Inferior parietal cortex (tissue), 1 donor: ENCODE results near the gene XXYLT1.
"Not testable (repeated sequence)": the region's sequence is repeated elsewhere in the genome, so short reads cannot be mapped to it uniquely, and the experiment has no call there.

Experiments used
- DNase-seq: peaks from one replicate; pipeline ENCODE4 v3.0.0-alpha.2; 2016; ENCODE audit errors: extremely low spot score

The XXYLT1 gene

DNA sequence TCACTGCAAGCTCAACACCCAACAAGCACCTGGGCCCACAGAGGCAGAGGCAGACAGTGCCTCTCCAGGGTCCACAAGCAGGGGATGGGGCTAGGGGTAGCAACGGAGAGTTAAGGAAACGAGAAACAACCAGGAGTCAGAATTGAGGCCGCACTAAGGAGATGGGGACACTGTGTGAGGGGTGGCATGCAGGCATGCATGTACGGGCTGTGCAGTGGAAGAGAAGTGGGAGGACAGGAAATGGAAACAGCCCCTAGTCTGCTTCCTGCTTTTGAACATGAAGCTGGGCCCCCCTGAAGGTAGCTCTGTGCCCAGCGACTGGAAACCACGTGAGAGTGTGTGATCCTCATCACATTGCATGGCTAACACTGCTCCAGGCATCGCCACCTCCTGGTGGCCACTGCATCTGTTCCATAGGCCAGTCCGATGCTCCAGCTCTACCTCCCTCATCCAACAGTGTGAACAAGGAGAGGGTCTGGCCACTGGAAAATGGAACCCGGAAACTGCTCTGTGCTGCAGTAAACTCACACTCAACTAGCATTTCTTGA is 44.0 kb downstream of the XXYLT1 start:
- no peak for DNase-seq

DNA sequence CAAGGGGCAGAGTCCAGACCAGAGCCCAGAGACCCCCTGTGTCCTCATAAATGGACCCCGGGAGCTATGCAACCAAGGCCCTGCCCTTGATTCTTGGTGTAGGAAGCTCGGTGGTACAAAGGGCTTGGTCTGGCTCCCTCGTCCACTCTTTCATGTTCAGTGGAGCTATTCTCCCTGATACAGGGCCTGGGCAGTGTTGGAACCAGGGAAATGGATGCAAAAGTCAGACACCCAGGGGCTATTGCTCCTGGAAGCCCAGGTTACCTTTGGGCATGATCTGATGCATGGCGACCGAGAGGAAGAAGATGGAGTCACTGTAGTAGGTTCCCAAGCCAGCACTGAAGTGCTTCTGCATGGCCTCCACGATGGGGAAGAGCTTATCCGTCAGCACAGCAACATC is 44.5 kb downstream of the XXYLT1 start:
- no peak for DNase-seq

- no peak for DNase-seq
These were observed 45.9 kb downstream of the XXYLT1 start for GRCh38 chr3:195224980-195225580.

- no peak for DNase-seq
These were observed 46.6 kb downstream of the XXYLT1 start for GRCh38 chr3:195224156-195224979.

DNA sequence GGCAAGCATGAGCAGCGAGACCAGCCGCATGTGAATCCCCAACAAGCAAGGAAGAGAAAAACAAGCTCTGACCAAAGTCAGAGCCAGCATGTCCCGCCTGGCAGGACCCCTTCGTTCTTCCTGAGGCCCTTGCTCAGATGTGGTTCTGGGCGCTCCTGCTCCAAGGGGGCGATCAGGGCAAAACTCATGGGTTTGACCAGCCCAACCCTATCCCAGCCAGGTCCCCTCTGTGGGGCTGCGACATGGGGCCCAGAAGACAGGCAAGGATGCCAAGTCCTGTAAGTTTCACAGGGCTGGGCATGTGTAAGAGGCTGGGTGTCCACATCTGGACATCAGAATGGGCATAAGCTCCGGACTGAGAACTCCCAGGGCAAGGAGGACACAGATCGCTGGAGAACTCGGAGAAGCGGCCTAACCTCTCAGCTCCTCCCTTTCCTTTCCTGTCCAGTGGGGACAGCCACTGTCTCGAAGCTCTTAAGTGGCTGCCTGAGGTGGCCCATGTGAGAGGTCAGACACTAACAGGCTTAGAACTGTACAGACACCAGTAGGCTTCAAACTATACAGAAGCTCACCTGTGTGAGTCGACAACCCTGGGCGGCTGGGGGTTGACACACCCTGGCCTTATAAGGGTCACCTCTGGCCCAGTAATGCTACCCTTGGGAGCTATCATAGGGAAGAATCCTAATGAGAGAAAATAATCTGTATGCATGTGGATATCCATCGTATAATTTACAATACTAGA is 48.9 kb downstream of the XXYLT1 start:
- no peak for DNase-seq

DNA sequence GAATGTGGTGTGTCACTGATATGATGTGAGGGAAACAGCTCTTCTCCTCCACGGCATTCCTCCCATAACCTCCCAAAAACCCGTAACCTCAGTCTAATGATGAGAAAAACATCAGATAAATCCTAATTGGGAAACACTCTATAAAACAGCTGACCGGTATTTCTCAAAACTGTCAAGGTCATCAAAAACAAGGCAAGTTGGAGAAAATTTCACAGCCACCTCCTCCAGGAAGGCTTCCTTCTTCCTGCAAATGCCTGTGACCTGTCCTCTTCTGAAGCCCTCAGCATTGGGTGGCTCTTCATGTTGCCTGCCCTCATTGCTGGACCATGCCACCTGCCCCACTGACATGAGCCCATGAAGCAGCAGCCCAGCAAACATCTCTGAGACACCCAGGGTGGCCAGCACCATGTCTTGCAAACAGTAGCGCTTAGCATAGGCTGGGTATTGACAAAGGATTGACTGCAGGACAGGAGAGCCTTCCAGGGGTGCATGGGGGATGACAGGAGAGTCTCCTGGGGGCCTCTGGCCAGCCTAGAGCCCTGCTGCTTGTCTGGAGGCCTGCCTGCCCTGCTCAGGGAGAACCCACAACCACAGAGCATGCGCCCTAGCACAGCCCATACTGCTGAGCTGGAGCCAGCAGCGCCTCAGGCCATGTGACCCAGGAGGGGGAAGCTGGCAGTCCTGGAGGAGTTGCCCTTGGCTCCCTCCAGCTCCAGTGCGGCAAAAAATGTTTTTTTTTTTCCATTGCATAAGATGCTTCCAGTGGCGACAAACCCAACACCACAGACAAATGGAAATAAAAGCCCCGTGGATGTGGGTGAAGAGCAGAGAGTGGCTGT is 49.7 kb downstream of the XXYLT1 start:
- no peak for DNase-seq

GRCh38 chr3:195219351-195220230 is 51.4 kb downstream of the XXYLT1 start:
- DNase-seq = no peak

GRCh38 chr3:195218331-195218730 is 52.6 kb downstream of the XXYLT1 start:
- not testable (repeated sequence) for DNase-seq

- not testable (repeated sequence) for DNase-seq
These were observed 55.4 kb downstream of the XXYLT1 start for GRCh38 chr3:195215576-195215975.

- DNase-seq = no peak
These were observed 56.6 kb downstream of the XXYLT1 start for GRCh38 chr3:195214381-195214780.

GRCh38 chr3:195213639-195214315 is 57.2 kb downstream of the XXYLT1 start:
- no peak for DNase-seq

DNA sequence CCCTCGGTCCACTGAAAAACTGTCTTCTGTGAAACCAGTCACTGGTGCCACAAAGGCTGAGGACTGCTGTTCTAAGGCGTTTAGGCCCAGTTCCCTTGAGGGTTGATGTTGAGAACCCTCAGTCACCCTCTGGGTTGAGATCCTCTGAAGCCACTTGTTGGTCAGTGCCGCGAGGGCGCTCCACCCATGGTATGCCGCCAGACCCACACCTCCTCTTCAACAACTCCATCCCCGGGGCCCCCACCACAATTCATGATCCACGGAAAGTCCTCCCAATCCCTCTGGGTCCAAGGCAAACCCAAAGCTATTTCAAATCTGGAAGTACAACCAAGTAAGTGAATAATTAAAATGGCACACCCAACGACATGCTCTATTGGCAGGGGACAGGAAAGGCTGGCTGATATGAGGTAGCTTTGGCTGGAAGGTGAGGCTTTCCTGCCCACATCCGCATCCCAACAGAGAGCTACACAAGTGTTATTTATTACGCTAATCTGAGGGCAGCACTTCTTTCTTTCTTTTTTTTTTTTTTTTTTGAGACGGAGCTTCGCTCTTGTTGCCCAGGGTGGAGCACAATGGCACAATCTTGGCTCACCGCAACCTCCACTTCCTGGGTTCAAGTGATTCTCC is 58.1 kb downstream of the XXYLT1 start:
- DNase-seq = no peak

DNA sequence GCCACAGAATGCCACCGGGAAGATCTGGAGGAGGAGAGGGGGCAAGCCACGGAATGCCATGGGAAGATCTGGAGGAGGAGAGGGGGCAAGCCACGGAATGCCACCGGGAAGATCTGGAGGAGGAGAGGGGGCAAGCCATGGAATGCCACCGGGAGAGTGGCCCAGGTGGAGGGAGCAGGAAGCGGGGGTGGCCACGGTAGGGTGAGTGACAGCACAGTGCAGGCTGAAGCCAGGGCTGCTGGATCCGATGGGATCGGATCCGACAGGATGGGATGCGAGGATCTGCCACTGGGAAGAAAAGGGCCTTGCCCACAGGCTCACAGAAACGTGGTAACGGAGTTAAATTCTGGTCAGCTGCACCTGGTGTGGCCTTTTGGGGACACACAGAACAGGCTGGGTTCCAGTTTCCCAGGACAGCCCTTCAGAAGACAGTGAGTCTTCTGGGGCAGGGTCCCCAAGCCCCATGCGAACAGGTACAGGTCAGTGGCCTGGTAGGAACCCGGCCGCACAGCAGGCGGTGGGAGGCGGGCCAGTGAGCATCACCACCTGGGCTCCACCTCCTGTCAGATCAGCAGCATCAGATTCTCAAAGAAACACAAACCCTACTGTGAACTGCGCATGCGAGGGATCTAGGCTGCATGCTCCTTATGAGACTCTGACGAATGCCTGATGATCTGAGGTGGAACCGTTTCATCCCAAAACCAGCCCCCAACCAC is 58.8 kb downstream of the XXYLT1 start:
- DNase-seq = no peak

DNA sequence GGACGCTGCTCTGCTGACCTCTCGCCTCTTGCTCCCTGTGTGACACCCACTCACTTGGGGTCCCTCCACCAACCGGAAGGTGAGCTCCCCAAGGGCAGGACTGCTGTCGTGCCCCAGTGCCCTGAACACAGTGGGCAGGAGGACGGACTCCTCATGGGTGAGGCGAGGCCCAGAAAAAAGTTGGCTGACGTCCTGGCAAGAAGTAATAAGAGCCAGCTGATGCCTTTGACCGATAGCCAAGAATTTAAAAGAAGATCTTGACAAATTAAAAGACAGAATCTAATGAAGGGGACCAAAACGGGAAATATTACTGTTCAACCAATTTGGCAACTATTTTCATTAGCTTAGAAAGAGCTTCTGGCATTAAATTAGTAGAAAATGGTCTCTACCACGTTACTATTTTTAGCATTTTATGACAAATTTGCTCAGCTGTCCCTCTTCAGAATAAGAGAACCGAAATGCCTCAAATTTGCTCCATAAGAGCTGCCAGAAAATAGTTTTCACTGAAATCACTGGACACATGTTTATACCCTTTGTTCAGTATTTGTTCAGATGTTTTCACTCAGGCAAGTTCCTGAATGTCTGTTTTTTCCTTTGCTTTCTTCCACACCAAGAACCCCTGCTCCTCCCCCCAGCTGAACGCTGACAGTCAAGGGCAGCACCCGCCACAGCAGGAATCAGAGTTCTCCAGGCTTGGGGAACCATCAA is 60.5 kb downstream of the XXYLT1 start:
- no peak for DNase-seq

GRCh38 chr3:195209847-195210265 is 61.1 kb downstream of the XXYLT1 start:
- no peak for DNase-seq

DNA sequence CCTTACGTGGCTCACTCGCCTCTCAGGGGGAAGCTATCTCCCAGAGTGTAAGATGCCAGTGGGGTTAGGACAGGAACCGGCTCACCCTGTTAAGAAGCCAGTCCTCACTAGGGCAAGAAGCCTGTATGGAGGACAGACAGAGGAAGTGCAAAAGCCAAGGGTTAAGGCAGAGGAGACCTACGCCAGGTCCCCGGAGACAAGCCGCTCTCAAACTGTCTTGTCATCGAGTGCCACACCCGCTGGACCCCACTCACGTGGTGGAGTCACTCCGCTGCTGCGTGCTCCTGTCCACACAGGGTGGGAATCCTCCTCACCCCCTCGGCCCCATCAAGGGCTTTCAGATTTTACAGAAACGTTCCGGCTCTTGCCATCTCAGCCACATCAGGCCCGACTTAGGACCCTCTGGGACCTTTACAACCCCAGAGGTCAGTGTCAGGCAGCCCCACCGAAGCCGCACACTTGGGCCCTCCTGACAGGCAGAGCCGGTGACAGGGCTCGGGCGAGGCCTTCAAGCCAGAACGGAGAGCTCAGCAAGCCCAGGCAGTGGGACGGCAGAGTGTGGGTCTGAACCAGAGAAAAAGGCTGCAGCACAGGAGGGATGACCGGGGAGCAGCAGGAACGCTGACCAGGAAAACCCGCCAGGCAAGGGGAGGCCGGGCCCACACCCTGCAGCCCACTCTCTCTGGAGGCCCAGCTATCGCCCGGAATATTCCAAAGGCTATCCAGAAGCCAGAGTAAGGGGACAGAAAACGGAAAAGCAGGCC is 61.7 kb downstream of the XXYLT1 start:
- no peak for DNase-seq

- no peak for DNase-seq
These were observed 62.3 kb downstream of the XXYLT1 start for GRCh38 chr3:195208631-195209030.
